SU-DHL-6 (cell line): ENCODE data around the gene P3H1.

Experiments
- EZH2phosphoT487 ChIP-seq: fragments of 200-600 bp; sonication (generic), shearing (Covaris generic); conservative IDR thresholded peaks from 2 replicates; pipeline ENCODE4 v1.6.1; 2018; ENCODE audit warnings: mild to moderate bottlenecking, antibody characterized with exemption, low read length, moderate library complexity, mixed read lengths
- TF ChIP-seq, protein P1 (sequence below): fragments of 200-600 bp; sonication (generic); IDR thresholded peaks from one replicate; pipeline ENCODE4 v1.5.1; 2017; ENCODE audit warnings: antibody characterized with exemption, mild to moderate bottlenecking, low read length, moderate library complexity; ENCODE audit not compliant: insufficient read depth, poor library complexity, severe bottlenecking

DNA sequence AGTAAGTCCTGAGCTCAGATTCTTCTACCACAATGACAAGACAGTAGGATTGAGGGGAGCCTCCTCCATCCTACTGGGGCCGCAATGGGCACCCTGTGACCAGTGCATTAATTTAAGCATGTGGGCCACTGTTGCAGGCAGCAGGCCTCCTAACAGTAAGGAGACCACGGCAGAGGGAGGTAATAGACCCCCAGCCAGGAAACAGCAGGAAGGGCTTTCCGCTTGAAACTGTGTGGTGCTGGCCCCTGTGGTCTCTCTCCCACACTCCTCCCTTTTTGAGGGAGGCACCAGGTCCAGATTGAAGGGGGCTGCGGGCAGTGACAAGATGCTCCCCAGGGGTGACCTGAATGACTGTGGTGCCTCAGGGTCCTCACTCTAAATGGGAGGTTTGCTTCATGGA, 25.1 kb downstream of the P3H1 start:
- TF ChIP-seq, protein P1, sequence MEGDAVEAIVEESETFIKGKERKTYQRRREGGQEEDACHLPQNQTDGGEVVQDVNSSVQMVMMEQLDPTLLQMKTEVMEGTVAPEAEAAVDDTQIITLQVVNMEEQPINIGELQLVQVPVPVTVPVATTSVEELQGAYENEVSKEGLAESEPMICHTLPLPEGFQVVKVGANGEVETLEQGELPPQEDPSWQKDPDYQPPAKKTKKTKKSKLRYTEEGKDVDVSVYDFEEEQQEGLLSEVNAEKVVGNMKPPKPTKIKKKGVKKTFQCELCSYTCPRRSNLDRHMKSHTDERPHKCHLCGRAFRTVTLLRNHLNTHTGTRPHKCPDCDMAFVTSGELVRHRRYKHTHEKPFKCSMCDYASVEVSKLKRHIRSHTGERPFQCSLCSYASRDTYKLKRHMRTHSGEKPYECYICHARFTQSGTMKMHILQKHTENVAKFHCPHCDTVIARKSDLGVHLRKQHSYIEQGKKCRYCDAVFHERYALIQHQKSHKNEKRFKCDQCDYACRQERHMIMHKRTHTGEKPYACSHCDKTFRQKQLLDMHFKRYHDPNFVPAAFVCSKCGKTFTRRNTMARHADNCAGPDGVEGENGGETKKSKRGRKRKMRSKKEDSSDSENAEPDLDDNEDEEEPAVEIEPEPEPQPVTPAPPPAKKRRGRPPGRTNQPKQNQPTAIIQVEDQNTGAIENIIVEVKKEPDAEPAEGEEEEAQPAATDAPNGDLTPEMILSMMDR = no peak
- no peak for TF ChIP-seq EZH2phosphoT487
